Measurements from ENCODE around the gene RRAGD.

GRCh38 chr6:89393659-89394058 lies 18.4 kb downstream of the RRAGD start:
- TF ChIP-seq, protein P1, sequence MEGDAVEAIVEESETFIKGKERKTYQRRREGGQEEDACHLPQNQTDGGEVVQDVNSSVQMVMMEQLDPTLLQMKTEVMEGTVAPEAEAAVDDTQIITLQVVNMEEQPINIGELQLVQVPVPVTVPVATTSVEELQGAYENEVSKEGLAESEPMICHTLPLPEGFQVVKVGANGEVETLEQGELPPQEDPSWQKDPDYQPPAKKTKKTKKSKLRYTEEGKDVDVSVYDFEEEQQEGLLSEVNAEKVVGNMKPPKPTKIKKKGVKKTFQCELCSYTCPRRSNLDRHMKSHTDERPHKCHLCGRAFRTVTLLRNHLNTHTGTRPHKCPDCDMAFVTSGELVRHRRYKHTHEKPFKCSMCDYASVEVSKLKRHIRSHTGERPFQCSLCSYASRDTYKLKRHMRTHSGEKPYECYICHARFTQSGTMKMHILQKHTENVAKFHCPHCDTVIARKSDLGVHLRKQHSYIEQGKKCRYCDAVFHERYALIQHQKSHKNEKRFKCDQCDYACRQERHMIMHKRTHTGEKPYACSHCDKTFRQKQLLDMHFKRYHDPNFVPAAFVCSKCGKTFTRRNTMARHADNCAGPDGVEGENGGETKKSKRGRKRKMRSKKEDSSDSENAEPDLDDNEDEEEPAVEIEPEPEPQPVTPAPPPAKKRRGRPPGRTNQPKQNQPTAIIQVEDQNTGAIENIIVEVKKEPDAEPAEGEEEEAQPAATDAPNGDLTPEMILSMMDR (IDR thresholded peaks at IDR 0.05), result no peak
- no peak for TF ChIP-seq POLR2A (IDR thresholded peaks at IDR 0.05)

Measured in Peyer's patch (tissue), 4 donors.